ENCODE data around the gene OR6C74.

The OR6C74 gene

GRCh38 chr12:55256831-55257230 is 12.4 kb downstream of the OR6C74 start:
- H3K4me3 ChIP-seq (replicated peaks; ENCODE audit: low read depth, low read length) = no peak overlapping the region
- TF ChIP-seq CTCF (IDR thresholded peaks at IDR 0.05; ENCODE audit: low read depth, low read length, missing control alignments) = no peak
- DNase-seq (ENCODE audit: extremely low read depth, low read depth) = no peak

GRCh38 chr12:55258303-55258702 is 13.9 kb downstream of the OR6C74 start:
- TF ChIP-seq CTCF (IDR thresholded peaks at IDR 0.05; ENCODE audit: low read depth, low read length, missing control alignments) = no peak
- no peak for DNase-seq (ENCODE audit: extremely low read depth, low read depth)
- no peak overlapping the region for H3K4me3 ChIP-seq (replicated peaks; ENCODE audit: low read depth, low read length)

- H3K4me3 ChIP-seq (replicated peaks; ENCODE audit: low read depth, low read length) = no peak overlapping the region
- no peak for TF ChIP-seq CTCF (IDR thresholded peaks at IDR 0.05; ENCODE audit: low read depth, low read length, missing control alignments)
- DNase-seq (ENCODE audit: extremely low read depth, low read depth) = no peak
Measured at GRCh38 chr12:55280991-55281390, 36.6 kb downstream of the OR6C74 start.

- no peak overlapping the region for H3K4me3 ChIP-seq (replicated peaks; ENCODE audit: low read depth, low read length)
- TF ChIP-seq CTCF (IDR thresholded peaks at IDR 0.05; ENCODE audit: low read depth, low read length, missing control alignments) = no peak
- no peak for DNase-seq (ENCODE audit: extremely low read depth, low read depth)
Measured at GRCh38 chr12:55289999-55290398, 45.6 kb downstream of the OR6C74 start.

All from HFF-Myc (cell line).